Astrocyte (in vitro differentiated cells and primary cell): Measurements from ENCODE around the gene GJB4. TPM values are rescaled to one million over a fixed set of nuclear protein-coding genes. Genes with fewer than 3 reads are reported as not detected.

Source experiments
- DNase-seq: peaks from one replicate; pipeline ENCODE4 v3.0.0-alpha.2; 2010; ENCODE audit warnings: low read depth
- FAIRE-seq: peaks from 2 replicates; lab custom pipeline; 2011; peaks lifted over from hg19 to GRCh38; lab: Jason Lieb, UNC
- H2AFZ ChIP-seq: 2 replicates; pipeline ENCODE4 v1.6.0; 2012; ENCODE audit warnings: low read depth, low read length, inconsistent platforms
- H3K27ac ChIP-seq: 2 replicates; pipeline ENCODE4 v1.5.1; 2011; ENCODE audit warnings: low read depth, low read length, inconsistent platforms
- H3K27me3 ChIP-seq: 2 replicates; pipeline ENCODE4 v1.6.0; 2011; ENCODE audit warnings: low read length, inconsistent platforms; ENCODE audit not compliant: insufficient read depth
- H3K36me3 ChIP-seq: 2 replicates; pipeline ENCODE4 v1.5.1; 2011; ENCODE audit warnings: low read length, inconsistent platforms; ENCODE audit not compliant: insufficient read depth
- H3K4me1 ChIP-seq: 2 replicates; pipeline ENCODE4 v1.5.1; 2011; ENCODE audit warnings: low read length, inconsistent platforms; ENCODE audit not compliant: insufficient read depth
- H3K4me2 ChIP-seq: 2 replicates; pipeline ENCODE4 v1.6.0; 2012; ENCODE audit warnings: low read length, inconsistent platforms
- H3K4me3 ChIP-seq: 2 replicates; pipeline ENCODE4 v1.5.1; 2011; ENCODE audit warnings: low read depth, mild to moderate bottlenecking, low read length, inconsistent platforms; ENCODE audit not compliant: insufficient read depth
- H3K79me2 ChIP-seq: 2 replicates; pipeline ENCODE4 v1.6.0; 2012; ENCODE audit warnings: mild to moderate bottlenecking, low read length, inconsistent platforms; ENCODE audit not compliant: insufficient read depth
- H3K9ac ChIP-seq: 2 replicates; pipeline ENCODE4 v1.6.0; 2012; ENCODE audit warnings: mild to moderate bottlenecking, low read length, inconsistent platforms
- H3K9me3 ChIP-seq: 2 replicates; pipeline ENCODE4 v1.5.1; 2012; ENCODE audit warnings: low read depth, mild to moderate bottlenecking, low read length, inconsistent platforms; ENCODE audit not compliant: insufficient read depth
- H4K20me1 ChIP-seq: 2 replicates; pipeline ENCODE4 v1.6.0; 2012; ENCODE audit warnings: low read length, inconsistent platforms; ENCODE audit not compliant: insufficient read depth
- H3K27ac Mint-ChIP-seq: one replicate; pipeline ENCODE4 v1.8.0; 2021; ENCODE audit warnings: mild to moderate bottlenecking, mixed read lengths; ENCODE audit not compliant: unreplicated experiment
- H3K27me3 Mint-ChIP-seq: one replicate; pipeline ENCODE4 v1.8.0; 2021; ENCODE audit warnings: low read depth, mixed read lengths; ENCODE audit not compliant: unreplicated experiment
- H3K36me3 Mint-ChIP-seq: one replicate; pipeline ENCODE4 v1.8.0; 2021; ENCODE audit warnings: low read depth, mixed read lengths; ENCODE audit not compliant: unreplicated experiment
- H3K4me1 Mint-ChIP-seq: one replicate; pipeline ENCODE4 v1.8.0; 2021; ENCODE audit warnings: low read depth, mixed read lengths; ENCODE audit not compliant: unreplicated experiment
- H3K4me3 Mint-ChIP-seq: one replicate; pipeline ENCODE4 v1.8.0; 2021; ENCODE audit warnings: mild to moderate bottlenecking, moderate library complexity, mixed read lengths; ENCODE audit not compliant: unreplicated experiment
- H3K9me3 Mint-ChIP-seq: one replicate; pipeline ENCODE4 v1.8.0; 2021; ENCODE audit warnings: mild to moderate bottlenecking, mixed read lengths; ENCODE audit not compliant: unreplicated experiment
- EZH2 ChIP-seq: IDR thresholded peaks from 2 replicates; pipeline ENCODE4 v1.6.1; 2012; ENCODE audit warnings: mild to moderate bottlenecking, low read length, inconsistent platforms; ENCODE audit not compliant: insufficient read depth
- total RNA-seq: library from RNA; stranded (reverse); gene quantifications from 2 replicates; pipeline ENCODE4 v1.2.1, GENCODE V29; 2021
- TF ChIP-seq, protein P1 (sequence below): IDR thresholded peaks from 2 replicates; pipeline ENCODE4 v1.5.1; 2011; ENCODE audit warnings: low read depth, mild to moderate bottlenecking, inconsistent platforms, low read length, moderate library complexity; ENCODE audit not compliant: insufficient read depth

GJB4 gene
- total RNA-seq, 1 donor from 2014 or later, result not detected

DNA sequence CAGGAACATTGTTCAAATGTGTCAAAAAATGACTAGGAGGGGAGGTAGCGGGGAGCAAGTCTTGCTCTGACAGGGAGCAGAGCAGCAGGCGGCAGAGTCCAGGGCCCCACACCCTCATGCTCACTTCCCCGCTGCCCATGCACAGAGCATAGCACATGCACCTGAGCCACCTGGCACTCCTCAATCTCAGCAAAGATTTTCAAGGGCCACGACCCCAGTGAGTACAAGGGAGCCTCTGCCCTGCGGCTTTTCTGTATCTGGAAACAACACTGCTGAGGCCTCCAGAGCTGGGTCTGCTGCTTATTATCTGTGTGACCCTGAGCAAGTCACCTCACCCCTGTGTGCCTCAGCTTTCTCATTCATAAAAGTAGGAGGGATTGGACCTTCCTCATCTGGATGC lies 20.4 kb downstream of the GJB4 start:
- Histone ChIP-seq H3K9me3 (no peaks in the 10 kb centered on the region), H3K4me2 (no peak overlapping the region), H3K27me3 (peaks cover 31% of the 10 kb centered on the region), H3K9ac (no peak overlapping the region), H3K27ac (no peak overlapping the region), H2AFZ (no peak overlapping the region), H3K4me3 (no peak overlapping the region), H3K36me3 (no peaks in the 10 kb centered on the region), H3K79me2 (no peaks in the 10 kb centered on the region), H4K20me1 (no peaks in the 10 kb centered on the region), H3K4me1 (peaks cover 12% of the 10 kb centered on the region)
- Mint-ChIP-seq H3K4me1 (peaks cover 3% of the 10 kb centered on the region), H3K36me3 (no peaks in the 10 kb centered on the region), H3K9me3 (no peaks in the 10 kb centered on the region), H3K27ac (no peak overlapping the region), H3K27me3 (peaks cover 54% of the 10 kb centered on the region), H3K4me3 (no peak overlapping the region)
- no peak for FAIRE-seq
- TF ChIP-seq, protein P1, sequence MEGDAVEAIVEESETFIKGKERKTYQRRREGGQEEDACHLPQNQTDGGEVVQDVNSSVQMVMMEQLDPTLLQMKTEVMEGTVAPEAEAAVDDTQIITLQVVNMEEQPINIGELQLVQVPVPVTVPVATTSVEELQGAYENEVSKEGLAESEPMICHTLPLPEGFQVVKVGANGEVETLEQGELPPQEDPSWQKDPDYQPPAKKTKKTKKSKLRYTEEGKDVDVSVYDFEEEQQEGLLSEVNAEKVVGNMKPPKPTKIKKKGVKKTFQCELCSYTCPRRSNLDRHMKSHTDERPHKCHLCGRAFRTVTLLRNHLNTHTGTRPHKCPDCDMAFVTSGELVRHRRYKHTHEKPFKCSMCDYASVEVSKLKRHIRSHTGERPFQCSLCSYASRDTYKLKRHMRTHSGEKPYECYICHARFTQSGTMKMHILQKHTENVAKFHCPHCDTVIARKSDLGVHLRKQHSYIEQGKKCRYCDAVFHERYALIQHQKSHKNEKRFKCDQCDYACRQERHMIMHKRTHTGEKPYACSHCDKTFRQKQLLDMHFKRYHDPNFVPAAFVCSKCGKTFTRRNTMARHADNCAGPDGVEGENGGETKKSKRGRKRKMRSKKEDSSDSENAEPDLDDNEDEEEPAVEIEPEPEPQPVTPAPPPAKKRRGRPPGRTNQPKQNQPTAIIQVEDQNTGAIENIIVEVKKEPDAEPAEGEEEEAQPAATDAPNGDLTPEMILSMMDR, result no peak
- TF ChIP-seq EZH2, result no peak
- DNase-seq, result no peak

DNA sequence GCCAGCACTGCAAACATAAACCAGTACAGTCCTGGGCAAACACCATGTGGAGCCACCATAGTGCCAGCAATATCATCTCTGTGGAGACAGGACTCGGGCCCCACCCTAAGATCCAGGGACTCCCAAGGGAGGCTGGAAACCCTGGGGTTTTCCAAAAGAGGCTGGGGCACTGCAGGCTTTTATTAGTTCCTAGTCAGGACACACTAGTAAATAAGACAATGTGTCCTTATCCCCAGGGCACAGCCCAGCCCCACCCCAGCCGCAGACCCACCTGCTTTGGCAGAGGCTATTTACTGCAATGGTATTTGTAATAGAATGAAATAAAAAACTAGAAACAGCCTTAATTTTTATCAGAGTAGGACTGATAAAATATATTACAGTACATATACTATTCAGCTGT lies 21.0 kb downstream of the GJB4 start:
- no peak overlapping the region for H3K27ac Mint-ChIP-seq
- no peaks in the 10 kb centered on the region for H3K9me3 ChIP-seq
- no peak overlapping the region for H3K9ac ChIP-seq
- no peak overlapping the region for H2AFZ ChIP-seq
- H3K4me3 Mint-ChIP-seq, result no peak overlapping the region
- FAIRE-seq (no peak), DNase-seq (no peak)
- H3K36me3 ChIP-seq, result no peaks in the 10 kb centered on the region
- peaks cover 12% of the 10 kb centered on the region for H3K4me1 ChIP-seq
- H3K27me3 ChIP-seq, result peaks cover 29% of the 10 kb centered on the region
- no peak overlapping the region for H3K4me2 ChIP-seq
- H3K27ac ChIP-seq, result no peak overlapping the region
- H3K27me3 Mint-ChIP-seq, result peaks cover 58% of the 10 kb centered on the region
- no peak for TF ChIP-seq EZH2
- TF ChIP-seq, protein P1, result no peak
- no peaks in the 10 kb centered on the region for H4K20me1 ChIP-seq
- H3K4me1 Mint-ChIP-seq, result peaks cover 3% of the 10 kb centered on the region
- no peak overlapping the region for H3K4me3 ChIP-seq
- no peaks in the 10 kb centered on the region for H3K79me2 ChIP-seq
- H3K36me3 Mint-ChIP-seq, result no peaks in the 10 kb centered on the region
- no peaks in the 10 kb centered on the region for H3K9me3 Mint-ChIP-seq

DNA sequence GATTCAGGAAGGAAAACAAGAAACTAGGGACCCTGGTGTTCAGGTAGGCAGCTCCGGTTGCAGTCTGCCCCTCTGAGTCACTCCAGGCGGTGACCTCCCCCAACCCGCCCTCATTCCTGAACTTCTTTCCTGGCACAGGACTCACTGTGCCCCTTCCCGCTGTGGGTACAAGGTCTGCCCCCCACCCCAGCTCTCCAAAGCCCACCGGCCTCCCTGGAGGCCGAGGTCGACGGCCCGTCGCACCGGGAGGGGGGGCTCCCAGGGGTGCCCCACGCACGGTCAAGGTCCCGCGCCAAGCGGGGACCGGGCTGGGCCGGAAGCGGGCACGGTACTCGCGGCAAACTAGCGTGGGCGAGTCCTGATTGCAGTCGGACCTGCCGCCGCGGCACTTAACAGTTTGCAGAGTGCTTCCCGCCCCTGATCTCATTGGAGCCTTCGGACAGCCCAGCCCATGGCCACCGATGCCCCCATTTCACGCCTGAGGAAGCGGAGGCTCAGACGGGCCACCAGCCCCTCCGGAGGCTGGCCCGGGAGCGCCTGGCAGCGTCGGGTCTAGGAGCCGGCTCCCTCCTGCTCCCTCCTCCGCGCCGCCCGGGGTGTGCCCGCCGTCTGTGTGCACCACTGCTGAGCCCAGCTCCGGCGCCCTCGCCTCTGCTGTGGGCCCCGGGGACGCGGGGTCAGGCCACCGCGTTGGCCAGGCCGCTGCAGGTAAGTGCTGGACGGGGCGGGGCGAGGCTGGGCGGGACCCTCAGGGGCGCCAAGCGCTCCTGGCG lies 21.7 kb downstream of the GJB4 start, which contains the start of gene GJB3:
Gene GJB3, plus strand, starts transcription at position 144 of the 773 bp plus-strand sequence. CDS start 3,549 bp downstream, outside the sequence.
- no peaks in the 10 kb centered on the region for H4K20me1 ChIP-seq
- H3K4me1 ChIP-seq, result peaks cover 12% of the 10 kb centered on the region
- H3K79me2 ChIP-seq, result no peaks in the 10 kb centered on the region
- Mint-ChIP-seq H3K4me3 (no peak within 1 kb of the TSS), H3K27me3 (peaks cover 64% of the 10 kb centered on the region), H3K36me3 (no peaks in the 10 kb centered on the region), H3K9me3 (no peaks in the 10 kb centered on the region), H3K27ac (no peak within 1 kb of the TSS), H3K4me1 (peaks cover 3% of the 10 kb centered on the region)
- H3K9me3 ChIP-seq, result no peaks in the 10 kb centered on the region
- TF ChIP-seq, protein P1, result no peak
- peak; percentile 92 for TF ChIP-seq EZH2
- H3K4me3 ChIP-seq, result peak within 1 kb of the TSS; percentile 23
- FAIRE-seq (no peak), DNase-seq (no peak)
- H3K36me3 ChIP-seq, result no peaks in the 10 kb centered on the region
- no peak within 1 kb of the TSS for H3K9ac ChIP-seq
- peak within 1 kb of the TSS; percentile 80 for H3K4me2 ChIP-seq
- peaks cover 27% of the 10 kb centered on the region for H3K27me3 ChIP-seq
- H2AFZ ChIP-seq, result peak within 1 kb of the TSS; percentile 61
- no peak within 1 kb of the TSS for H3K27ac ChIP-seq
